Muscle layer of duodenum (tissue), 2 donors: ENCODE measurements around the gene PEAK3.

Experiments
- H3K27ac ChIP-seq: one replicate; pipeline ENCODE4 v1.7.0; 2013; ENCODE audit warnings: mild to moderate bottlenecking, low read length
- H3K27me3 ChIP-seq: one replicate; pipeline ENCODE4 v1.7.0; 2013; ENCODE audit warnings: low read depth, mild to moderate bottlenecking, control low read depth, low read length
- H3K36me3 ChIP-seq, 2 donors: one replicate each; pipeline ENCODE4 v1.7.0; 2013; ENCODE audit warnings: low read length in 2 of 2, control low read depth in 1 of 2, mild to moderate bottlenecking in 1 of 2; ENCODE audit not compliant: insufficient read depth in 2 of 2, control insufficient read depth in 1 of 2
- H3K4me1 ChIP-seq, 2 donors: one replicate each; pipeline ENCODE4 v1.7.0; 2013; ENCODE audit warnings: low read length in 2 of 2, mild to moderate bottlenecking in 2 of 2, control low read depth in 1 of 2, moderate library complexity in 1 of 2; ENCODE audit not compliant: insufficient read depth in 2 of 2, control insufficient read depth in 1 of 2
- H3K4me3 ChIP-seq, 2 donors: one replicate each; pipeline ENCODE4 v1.7.0; 2013; ENCODE audit warnings: low read length in 2 of 2, low read depth in 1 of 2, mild to moderate bottlenecking in 1 of 2
- H3K9me3 ChIP-seq, 2 donors: one replicate each; pipeline ENCODE4 v1.7.0; 2013; ENCODE audit warnings: low read length in 2 of 2, control low read depth in 1 of 2, mild to moderate bottlenecking in 1 of 2; ENCODE audit not compliant: control insufficient read depth in 1 of 2
- donor health status: healthy.

The PEAK3 gene

GRCh38 chr19:2266183-2266993 lies 15.6 kb downstream of the PEAK3 start:
- Histone ChIP-seq H3K4me1 (peaks cover 0 to 14% of the 10 kb centered on the region in 2 donors), H3K36me3 (peaks cover 0 to 1% of the 10 kb centered on the region in 2 donors), H3K9me3 (no peaks in the 10 kb centered on the region), H3K4me3 (peak overlapping the region in 1 of 2 donors; percentile 16), H3K27me3 (no peaks in the 10 kb centered on the region), H3K27ac (no peak overlapping the region)

- Histone ChIP-seq H3K27me3 (no peaks in the 10 kb centered on the region), H3K36me3 (no peaks in the 10 kb centered on the region), H3K4me1 (peaks cover 0 to 4% of the 10 kb centered on the region in 2 donors), H3K27ac (no peak overlapping the region), H3K4me3 (no peak overlapping the region), H3K9me3 (no peaks in the 10 kb centered on the region)
These were observed 20.4 kb downstream of the PEAK3 start for GRCh38 chr19:2261438-2262172.

- Histone ChIP-seq H3K27ac (no peak overlapping the region), H3K36me3 (no peaks in the 10 kb centered on the region), H3K9me3 (no peaks in the 10 kb centered on the region), H3K4me3 (no peak overlapping the region), H3K4me1 (no peaks in the 10 kb centered on the region), H3K27me3 (no peaks in the 10 kb centered on the region)
These were observed 21.6 kb downstream of the PEAK3 start for GRCh38 chr19:2260341-2260805.

GRCh38 chr19:2259336-2259735 lies 22.6 kb downstream of the PEAK3 start:
- H3K9me3 ChIP-seq: no peaks in the 10 kb centered on the region
- H3K27me3 ChIP-seq: no peaks in the 10 kb centered on the region
- no peak overlapping the region for H3K4me3 ChIP-seq
- H3K36me3 ChIP-seq: no peaks in the 10 kb centered on the region
- H3K4me1 ChIP-seq: no peaks in the 10 kb centered on the region
- no peak overlapping the region for H3K27ac ChIP-seq

GRCh38 chr19:2255982-2256685 lies 25.8 kb downstream of the PEAK3 start, which contains the start of gene JSRP1:
JSRP1 (minus strand) TSS chr19:2256417; CDS start chr19:2255314, 1,103 bp downstream.
- no peak within 1 kb of the TSS for H3K27ac ChIP-seq
- peaks cover 0 to 27% of the 10 kb centered on the region in 2 donors for H3K4me1 ChIP-seq
- no peaks in the 10 kb centered on the region for H3K36me3 ChIP-seq
- H3K9me3 ChIP-seq: no peaks in the 10 kb centered on the region
- H3K4me3 ChIP-seq: no peak within 1 kb of the TSS
- peaks cover 22% of the 10 kb centered on the region for H3K27me3 ChIP-seq

GRCh38 chr19:2255112-2255845 lies 26.7 kb downstream of the PEAK3 start:
- Histone ChIP-seq H3K27ac (no peak overlapping the region), H3K4me1 (peaks cover 0 to 35% of the 10 kb centered on the region in 2 donors), H3K9me3 (no peaks in the 10 kb centered on the region), H3K4me3 (no peak overlapping the region), H3K36me3 (no peaks in the 10 kb centered on the region), H3K27me3 (peaks cover 24% of the 10 kb centered on the region)

- Histone ChIP-seq H3K4me3 (no peak overlapping the region), H3K4me1 (peaks cover 0 to 37% of the 10 kb centered on the region in 2 donors), H3K27ac (no peak overlapping the region), H3K27me3 (peaks cover 33% of the 10 kb centered on the region), H3K9me3 (no peaks in the 10 kb centered on the region), H3K36me3 (no peaks in the 10 kb centered on the region)
These were observed 27.7 kb downstream of the PEAK3 start for GRCh38 chr19:2254064-2254872.

- H3K4me3 ChIP-seq: peak overlapping the region in 1 of 2 donors; percentile 40
These were observed 28.6 kb downstream of the PEAK3 start for GRCh38 chr19:2253106-2254063.

GRCh38 chr19:2252797-2253105 lies 29.2 kb downstream of the PEAK3 start:
- H3K27me3 ChIP-seq: peaks cover 33% of the 10 kb centered on the region
- peak overlapping the region in 1 of 2 donors; percentile 40 for H3K4me3 ChIP-seq
- peaks cover 0 to 37% of the 10 kb centered on the region in 2 donors for H3K4me1 ChIP-seq
- H3K36me3 ChIP-seq: peaks cover 0 to 8% of the 10 kb centered on the region in 2 donors
- no peaks in the 10 kb centered on the region for H3K9me3 ChIP-seq
- no peak overlapping the region for H3K27ac ChIP-seq

More at GRCh38 chr19:2253106-2254063, 28.6 kb downstream of the PEAK3 start:
- no peak overlapping the region for H3K27ac ChIP-seq
- H3K27me3 ChIP-seq: peaks cover 33% of the 10 kb centered on the region
- H3K4me1 ChIP-seq: peaks cover 0 to 37% of the 10 kb centered on the region in 2 donors
- H3K9me3 ChIP-seq: no peaks in the 10 kb centered on the region
- H3K36me3 ChIP-seq: peaks cover 0 to 6% of the 10 kb centered on the region in 2 donors
